SK-N-SH treated with all-trans-retinoic acid at 6 μM for 48 hours (cell line): ENCODE measurements around the gene IKZF5.

Experiments
- ARNTL ChIP-seq: fragments of 450-650 bp; formaldehyde crosslinking; IDR thresholded peaks from 2 replicates; pipeline ENCODE4 v1.5.0; 2020; ENCODE audit warnings: low read depth, mild to moderate bottlenecking, moderate library complexity, borderline replicate concordance
- CSRNP3 ChIP-seq: fragments of 250-450 bp; sonication (Bioruptor Pico); IDR thresholded peaks from 2 replicates; pipeline ENCODE4 v1.5.1; 2021; ENCODE audit warnings: mild to moderate bottlenecking, moderate library complexity
- ESRRG ChIP-seq: fragments of 250-450 bp; sonication (Bioruptor Pico); IDR thresholded peaks from 2 replicates; pipeline ENCODE4 v1.6.1; 2021; ENCODE audit warnings: mild to moderate bottlenecking
- PATZ1 ChIP-seq: fragments of 250-450 bp; sonication (Bioruptor Pico); IDR thresholded peaks from 2 replicates; pipeline ENCODE4 v1.8.0; 2020; ENCODE audit warnings: mild to moderate bottlenecking, moderate library complexity, borderline replicate concordance
- POU6F1 ChIP-seq: fragments of 250-450 bp; sonication (Bioruptor Pico); IDR thresholded peaks from 2 replicates; pipeline ENCODE4 v1.8.0; 2021; ENCODE audit warnings: low read depth, mild to moderate bottlenecking, moderate library complexity, borderline replicate concordance
- RARB ChIP-seq: fragments of 250-450 bp; sonication (Bioruptor Pico); IDR thresholded peaks from 2 replicates; pipeline ENCODE4 v1.8.0; 2021; ENCODE audit warnings: mild to moderate bottlenecking, moderate library complexity
- ZC3H10 ChIP-seq: fragments of 250-450 bp; sonication (Bioruptor Pico); IDR thresholded peaks from 2 replicates; pipeline ENCODE4 v1.5.1; 2021; ENCODE audit warnings: mild to moderate bottlenecking, moderate library complexity
- ZFP30 ChIP-seq: fragments of 450-650 bp; formaldehyde crosslinking; IDR thresholded peaks from 2 replicates; pipeline ENCODE4 v1.5.0; 2022; ENCODE audit warnings: mild to moderate bottlenecking, moderate library complexity
- TF ChIP-seq, protein P1 (sequence below): fragments of 250-450 bp; sonication (Bioruptor Pico); IDR thresholded peaks from 2 replicates; pipeline ENCODE4 v1.5.0; 2020; ENCODE audit warnings: mild to moderate bottlenecking, moderate library complexity

DNA sequence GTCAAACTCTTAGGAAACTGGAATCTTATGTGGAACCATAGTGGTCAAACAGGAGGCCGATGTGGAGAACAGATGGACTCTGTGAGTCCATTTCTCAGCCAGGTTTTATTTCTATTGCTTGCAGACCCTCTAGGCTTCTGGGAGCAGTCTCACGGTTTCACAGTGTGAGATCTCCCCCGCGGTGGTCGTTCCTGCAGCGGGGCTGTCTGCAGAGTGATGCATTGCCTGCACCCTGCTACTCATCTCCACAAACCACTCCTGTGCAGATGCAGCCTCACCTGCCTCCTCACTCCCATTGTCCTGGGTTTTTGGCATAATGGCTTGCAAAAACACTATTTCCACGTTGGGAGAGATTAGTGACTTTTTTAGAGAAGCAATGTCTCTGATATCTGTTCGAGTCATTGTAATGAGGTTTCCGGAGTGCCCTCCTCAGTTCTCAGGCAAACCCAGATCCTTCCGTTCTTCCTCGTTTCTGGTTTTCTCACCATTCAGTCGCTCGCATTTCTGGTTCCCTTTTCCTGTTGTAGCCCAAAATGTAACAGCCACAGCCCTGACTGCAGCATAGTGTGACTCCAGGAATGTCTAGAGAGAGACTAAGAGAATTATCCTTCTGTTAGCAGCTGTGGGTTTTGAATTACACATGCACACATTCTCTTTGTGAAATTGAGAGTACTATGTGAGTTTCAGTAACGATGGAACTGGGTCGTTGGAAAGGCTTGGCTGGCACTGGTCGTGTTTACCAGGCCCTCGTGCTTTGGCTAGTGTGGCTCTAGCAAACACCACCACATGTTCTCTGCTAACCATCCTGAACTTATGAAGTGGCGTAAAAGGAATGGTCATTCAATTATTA, 30.4 kb upstream of the IKZF5 start:
- TF ChIP-seq ZFP30: no peak
- no peak for TF ChIP-seq POU6F1 (CRISPR knock-in tag)
- no peak for TF ChIP-seq ARNTL (CRISPR knock-in tag)
- TF ChIP-seq RARB: no peak
- TF ChIP-seq CSRNP3 (CRISPR knock-in tag): no peak
- TF ChIP-seq, protein P1, sequence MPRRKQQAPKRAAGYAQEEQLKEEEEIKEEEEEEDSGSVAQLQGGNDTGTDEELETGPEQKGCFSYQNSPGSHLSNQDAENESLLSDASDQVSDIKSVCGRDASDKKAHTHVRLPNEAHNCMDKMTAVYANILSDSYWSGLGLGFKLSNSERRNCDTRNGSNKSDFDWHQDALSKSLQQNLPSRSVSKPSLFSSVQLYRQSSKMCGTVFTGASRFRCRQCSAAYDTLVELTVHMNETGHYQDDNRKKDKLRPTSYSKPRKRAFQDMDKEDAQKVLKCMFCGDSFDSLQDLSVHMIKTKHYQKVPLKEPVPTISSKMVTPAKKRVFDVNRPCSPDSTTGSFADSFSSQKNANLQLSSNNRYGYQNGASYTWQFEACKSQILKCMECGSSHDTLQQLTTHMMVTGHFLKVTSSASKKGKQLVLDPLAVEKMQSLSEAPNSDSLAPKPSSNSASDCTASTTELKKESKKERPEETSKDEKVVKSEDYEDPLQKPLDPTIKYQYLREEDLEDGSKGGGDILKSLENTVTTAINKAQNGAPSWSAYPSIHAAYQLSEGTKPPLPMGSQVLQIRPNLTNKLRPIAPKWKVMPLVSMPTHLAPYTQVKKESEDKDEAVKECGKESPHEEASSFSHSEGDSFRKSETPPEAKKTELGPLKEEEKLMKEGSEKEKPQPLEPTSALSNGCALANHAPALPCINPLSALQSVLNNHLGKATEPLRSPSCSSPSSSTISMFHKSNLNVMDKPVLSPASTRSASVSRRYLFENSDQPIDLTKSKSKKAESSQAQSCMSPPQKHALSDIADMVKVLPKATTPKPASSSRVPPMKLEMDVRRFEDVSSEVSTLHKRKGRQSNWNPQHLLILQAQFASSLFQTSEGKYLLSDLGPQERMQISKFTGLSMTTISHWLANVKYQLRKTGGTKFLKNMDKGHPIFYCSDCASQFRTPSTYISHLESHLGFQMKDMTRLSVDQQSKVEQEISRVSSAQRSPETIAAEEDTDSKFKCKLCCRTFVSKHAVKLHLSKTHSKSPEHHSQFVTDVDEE (CRISPR knock-in tag): no peak
- no peak for TF ChIP-seq ESRRG (CRISPR knock-in tag)
- no peak for TF ChIP-seq ZC3H10
- no peak for TF ChIP-seq PATZ1 (CRISPR knock-in tag)
